ENCODE data around the gene ISOC2.

ISOC2 gene

DNA sequence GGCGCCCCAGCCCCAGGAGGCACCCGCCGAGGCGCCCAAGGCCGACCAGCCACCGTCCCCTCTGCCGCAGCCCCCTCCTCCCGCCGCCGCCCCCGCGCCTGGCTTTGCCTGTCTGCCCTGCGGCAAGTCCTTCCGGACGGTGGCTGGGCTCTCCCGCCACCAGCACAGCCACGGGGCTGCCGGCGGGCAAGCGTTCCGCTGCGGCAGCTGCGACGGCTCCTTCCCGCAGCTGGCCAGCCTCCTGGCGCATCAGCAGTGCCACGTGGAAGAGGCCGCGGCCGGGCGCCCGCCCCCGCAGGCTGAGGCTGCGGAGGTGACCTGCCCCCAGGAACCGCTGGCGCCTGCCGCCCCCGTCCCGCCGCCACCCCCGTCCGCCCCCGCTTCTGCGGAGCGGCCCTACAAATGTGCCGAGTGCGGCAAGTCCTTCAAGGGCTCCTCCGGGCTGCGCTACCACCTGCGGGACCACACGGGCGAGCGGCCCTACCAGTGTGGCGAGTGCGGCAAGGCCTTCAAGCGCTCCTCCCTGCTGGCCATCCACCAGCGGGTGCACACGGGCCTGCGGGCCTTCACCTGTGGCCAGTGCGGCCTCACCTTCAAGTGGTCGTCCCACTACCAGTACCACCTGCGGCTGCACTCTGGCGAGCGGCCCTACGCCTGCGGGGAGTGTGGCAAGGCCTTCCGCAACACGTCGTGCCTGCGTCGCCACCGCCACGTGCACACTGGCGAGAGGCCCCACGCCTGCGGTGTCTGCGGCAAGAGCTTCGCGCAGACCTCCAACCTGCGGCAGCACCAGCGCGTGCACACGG, 20.9 kb upstream of the ISOC2 start:
- DNase-seq (ENCODE audit: low read depth in 1 of 2, low spot score in 1 of 2): no peak
- H3K27ac ChIP-seq (replicated peaks): no peak overlapping the region

DNA sequence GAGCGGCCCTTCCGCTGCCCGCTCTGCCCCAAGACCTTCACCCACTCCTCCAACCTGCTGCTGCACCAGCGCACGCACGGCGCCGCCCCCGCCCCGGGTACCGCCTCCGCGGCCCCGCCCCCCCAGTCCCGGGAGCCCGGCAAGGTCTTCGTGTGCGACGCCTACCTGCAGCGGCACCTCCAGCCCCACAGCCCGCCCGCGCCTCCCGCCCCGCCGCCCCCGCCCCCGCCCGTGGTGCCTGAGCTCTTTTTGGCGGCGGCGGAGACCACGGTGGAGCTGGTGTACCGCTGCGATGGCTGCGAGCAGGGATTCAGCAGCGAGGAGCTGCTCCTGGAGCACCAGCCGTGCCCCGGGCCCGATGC, 20.3 kb upstream of the ISOC2 start:
- DNase-seq (ENCODE audit: low read depth in 1 of 2, low spot score in 1 of 2): no peak
- TF ChIP-seq, protein P1, sequence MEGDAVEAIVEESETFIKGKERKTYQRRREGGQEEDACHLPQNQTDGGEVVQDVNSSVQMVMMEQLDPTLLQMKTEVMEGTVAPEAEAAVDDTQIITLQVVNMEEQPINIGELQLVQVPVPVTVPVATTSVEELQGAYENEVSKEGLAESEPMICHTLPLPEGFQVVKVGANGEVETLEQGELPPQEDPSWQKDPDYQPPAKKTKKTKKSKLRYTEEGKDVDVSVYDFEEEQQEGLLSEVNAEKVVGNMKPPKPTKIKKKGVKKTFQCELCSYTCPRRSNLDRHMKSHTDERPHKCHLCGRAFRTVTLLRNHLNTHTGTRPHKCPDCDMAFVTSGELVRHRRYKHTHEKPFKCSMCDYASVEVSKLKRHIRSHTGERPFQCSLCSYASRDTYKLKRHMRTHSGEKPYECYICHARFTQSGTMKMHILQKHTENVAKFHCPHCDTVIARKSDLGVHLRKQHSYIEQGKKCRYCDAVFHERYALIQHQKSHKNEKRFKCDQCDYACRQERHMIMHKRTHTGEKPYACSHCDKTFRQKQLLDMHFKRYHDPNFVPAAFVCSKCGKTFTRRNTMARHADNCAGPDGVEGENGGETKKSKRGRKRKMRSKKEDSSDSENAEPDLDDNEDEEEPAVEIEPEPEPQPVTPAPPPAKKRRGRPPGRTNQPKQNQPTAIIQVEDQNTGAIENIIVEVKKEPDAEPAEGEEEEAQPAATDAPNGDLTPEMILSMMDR (IDR thresholded peaks at IDR 0.05; ENCODE audit: insufficient read depth, low read length): no peak
- TF ChIP-seq GABPA (IDR thresholded peaks at IDR 0.05; ENCODE audit: low read depth): no peak
- Histone ChIP-seq H3K4me3 (replicated peaks; ENCODE audit: insufficient read depth, low read length) (no peak overlapping the region), H3K27ac (replicated peaks) (no peak overlapping the region), H3K27me3 (ENCODE audit: insufficient read depth, poor library complexity, severe bottlenecking) (no peaks in the 10 kb centered on the region)

More for the DNA sequence above, 20.9 kb upstream of the ISOC2 start:
- H3K27me3 ChIP-seq (ENCODE audit: insufficient read depth, poor library complexity, severe bottlenecking): no peaks in the 10 kb centered on the region
- no peak for TF ChIP-seq POLR2AphosphoS5 (IDR thresholded peaks at IDR 0.05; ENCODE audit: low read depth)
- TF ChIP-seq, protein P2, sequence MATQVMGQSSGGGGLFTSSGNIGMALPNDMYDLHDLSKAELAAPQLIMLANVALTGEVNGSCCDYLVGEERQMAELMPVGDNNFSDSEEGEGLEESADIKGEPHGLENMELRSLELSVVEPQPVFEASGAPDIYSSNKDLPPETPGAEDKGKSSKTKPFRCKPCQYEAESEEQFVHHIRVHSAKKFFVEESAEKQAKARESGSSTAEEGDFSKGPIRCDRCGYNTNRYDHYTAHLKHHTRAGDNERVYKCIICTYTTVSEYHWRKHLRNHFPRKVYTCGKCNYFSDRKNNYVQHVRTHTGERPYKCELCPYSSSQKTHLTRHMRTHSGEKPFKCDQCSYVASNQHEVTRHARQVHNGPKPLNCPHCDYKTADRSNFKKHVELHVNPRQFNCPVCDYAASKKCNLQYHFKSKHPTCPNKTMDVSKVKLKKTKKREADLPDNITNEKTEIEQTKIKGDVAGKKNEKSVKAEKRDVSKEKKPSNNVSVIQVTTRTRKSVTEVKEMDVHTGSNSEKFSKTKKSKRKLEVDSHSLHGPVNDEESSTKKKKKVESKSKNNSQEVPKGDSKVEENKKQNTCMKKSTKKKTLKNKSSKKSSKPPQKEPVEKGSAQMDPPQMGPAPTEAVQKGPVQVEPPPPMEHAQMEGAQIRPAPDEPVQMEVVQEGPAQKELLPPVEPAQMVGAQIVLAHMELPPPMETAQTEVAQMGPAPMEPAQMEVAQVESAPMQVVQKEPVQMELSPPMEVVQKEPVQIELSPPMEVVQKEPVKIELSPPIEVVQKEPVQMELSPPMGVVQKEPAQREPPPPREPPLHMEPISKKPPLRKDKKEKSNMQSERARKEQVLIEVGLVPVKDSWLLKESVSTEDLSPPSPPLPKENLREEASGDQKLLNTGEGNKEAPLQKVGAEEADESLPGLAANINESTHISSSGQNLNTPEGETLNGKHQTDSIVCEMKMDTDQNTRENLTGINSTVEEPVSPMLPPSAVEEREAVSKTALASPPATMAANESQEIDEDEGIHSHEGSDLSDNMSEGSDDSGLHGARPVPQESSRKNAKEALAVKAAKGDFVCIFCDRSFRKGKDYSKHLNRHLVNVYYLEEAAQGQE (IDR thresholded peaks at IDR 0.05; ENCODE audit: insufficient replicate concordance, low read depth): no peak
- no peak for TF ChIP-seq SPI1 (IDR thresholded peaks at IDR 0.05; ENCODE audit: borderline replicate concordance, low read depth)
- TF ChIP-seq GABPA (IDR thresholded peaks at IDR 0.05; ENCODE audit: low read depth): no peak
- H3K4me3 ChIP-seq (replicated peaks; ENCODE audit: insufficient read depth, low read length): no peak overlapping the region

DNA sequence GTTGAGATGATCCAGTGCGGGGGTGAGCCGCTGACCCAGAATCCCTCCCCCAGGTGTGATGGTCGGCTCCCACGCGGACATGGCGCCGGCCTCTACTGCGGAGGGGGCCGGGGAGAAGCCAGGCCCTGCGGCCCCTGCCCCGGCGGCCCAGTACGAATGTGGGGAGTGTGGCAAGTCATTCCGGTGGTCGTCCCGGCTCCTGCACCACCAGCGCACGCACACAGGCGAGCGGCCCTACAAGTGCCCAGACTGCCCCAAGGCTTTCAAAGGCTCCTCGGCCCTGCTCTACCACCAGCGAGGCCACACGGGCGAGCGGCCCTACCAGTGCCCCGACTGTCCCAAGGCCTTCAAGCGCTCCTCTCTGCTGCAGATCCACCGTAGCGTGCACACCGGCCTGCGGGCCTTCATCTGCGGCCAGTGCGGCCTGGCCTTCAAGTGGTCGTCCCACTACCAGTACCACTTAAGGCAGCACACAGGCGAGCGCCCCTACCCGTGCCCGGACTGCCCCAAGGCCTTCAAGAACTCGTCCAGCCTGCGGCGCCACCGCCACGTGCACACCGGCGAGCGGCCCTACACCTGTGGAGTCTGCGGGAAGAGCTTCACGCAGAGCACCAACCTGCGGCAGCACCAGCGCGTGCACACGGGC, 19.8 kb upstream of the ISOC2 start:
- TF ChIP-seq, protein P2 (IDR thresholded peaks at IDR 0.05; ENCODE audit: insufficient replicate concordance, low read depth): no peak
- TF ChIP-seq SPI1 (IDR thresholded peaks at IDR 0.05; ENCODE audit: borderline replicate concordance, low read depth) (no peak), POLR2AphosphoS5 (IDR thresholded peaks at IDR 0.05; ENCODE audit: low read depth) (no peak), GABPA (IDR thresholded peaks at IDR 0.05; ENCODE audit: low read depth) (no peak)
- TF ChIP-seq, protein P1 (IDR thresholded peaks at IDR 0.05; ENCODE audit: insufficient read depth, low read length): no peak
- no peak overlapping the region for H3K27ac ChIP-seq (replicated peaks)
- no peak overlapping the region for H3K4me3 ChIP-seq (replicated peaks; ENCODE audit: insufficient read depth, low read length)
- no peaks in the 10 kb centered on the region for H3K27me3 ChIP-seq (ENCODE audit: insufficient read depth, poor library complexity, severe bottlenecking)
- no peak for DNase-seq (ENCODE audit: low read depth in 1 of 2, low spot score in 1 of 2)

DNA sequence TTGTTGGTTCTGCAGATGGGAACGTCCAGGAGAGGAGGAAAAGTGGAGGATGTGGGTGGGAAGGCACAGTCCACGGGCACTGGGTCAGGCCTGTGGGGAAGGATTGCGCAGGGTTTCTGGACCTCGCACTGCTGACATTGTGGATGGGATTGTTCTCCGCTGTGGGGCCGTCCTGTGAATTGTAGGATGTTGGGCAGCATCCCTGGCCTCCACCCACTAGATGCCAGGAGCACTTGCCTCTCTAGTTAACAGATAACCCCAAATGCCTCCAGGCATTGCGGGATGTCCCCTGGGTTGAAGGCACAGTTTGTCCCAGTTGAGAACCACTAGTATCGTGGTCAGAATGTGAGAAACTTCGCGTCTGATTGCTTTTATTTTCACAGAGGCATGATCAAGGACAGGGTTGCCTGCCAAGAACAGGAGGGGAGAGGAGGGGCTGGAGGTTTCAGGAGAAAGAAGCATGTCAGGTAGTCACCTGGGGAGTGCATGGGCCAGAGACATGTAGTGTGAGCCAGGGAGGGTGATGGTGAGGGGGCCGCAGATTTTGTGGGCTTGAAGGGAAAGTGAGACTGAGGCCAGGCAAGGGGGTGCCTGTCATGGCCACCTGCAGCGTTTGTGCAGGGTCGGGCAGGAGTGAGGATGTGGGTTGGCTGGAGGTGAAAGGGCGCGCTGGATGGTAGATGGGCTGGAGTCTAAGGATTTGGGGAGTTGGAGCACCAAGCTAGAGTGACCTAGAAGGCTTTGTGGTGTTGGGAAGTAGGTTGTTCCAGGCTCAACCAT, 18.2 kb upstream of the ISOC2 start:
- DNase-seq (ENCODE audit: low read depth in 1 of 2, low spot score in 1 of 2): no peak
- H3K27me3 ChIP-seq (ENCODE audit: insufficient read depth, poor library complexity, severe bottlenecking): no peaks in the 10 kb centered on the region
- no peak overlapping the region for H3K4me3 ChIP-seq (replicated peaks; ENCODE audit: insufficient read depth, low read length)
- TF ChIP-seq GABPA (IDR thresholded peaks at IDR 0.05; ENCODE audit: low read depth) (no peak), SPI1 (IDR thresholded peaks at IDR 0.05; ENCODE audit: borderline replicate concordance, low read depth) (no peak), POLR2AphosphoS5 (IDR thresholded peaks at IDR 0.05; ENCODE audit: low read depth) (no peak)
- TF ChIP-seq, protein P1 (IDR thresholded peaks at IDR 0.05; ENCODE audit: insufficient read depth, low read length): no peak
- TF ChIP-seq, protein P2 (IDR thresholded peaks at IDR 0.05; ENCODE audit: insufficient replicate concordance, low read depth): no peak
- no peak overlapping the region for H3K27ac ChIP-seq (replicated peaks)
